ENCODE results near the gene TOM1. TPM values are rescaled to one million over a fixed set of nuclear protein-coding genes. Genes with fewer than 3 reads are reported as not detected.

The TOM1 gene
- total and polyA plus RNA-seq, 3 donors from 2014 or later: 65.7 to 68.0 (median 66.2) TPM

- 83 to 85% methylated on average over 6 of the region's 6 CpGs for WGBS, 2 donors
- H3K36me3 ChIP-seq (ENCODE audit: low read depth, missing control alignments): no peaks in the 10 kb centered on the region
- no peaks in the 10 kb centered on the region for H3K9me3 ChIP-seq
- H3K27me3 ChIP-seq: no peaks in the 10 kb centered on the region
- H3K4me3 ChIP-seq: no peak overlapping the region
- no peak for DNase-seq
- H3K4me1 ChIP-seq: peaks cover 39% of the 10 kb centered on the region
- no peak overlapping the region for H3K27ac ChIP-seq
- intact Hi-C loops (cut with DNase I; ENCODE audit: low total_unique reads): no loop called here
- TF ChIP-seq POLR2A (IDR thresholded peaks at IDR 0.05) (no peak), CTCF (IDR thresholded peaks at IDR 0.05) (no peak)
These were observed 74.1 kb downstream of the TOM1 start for GRCh38 chr22:35373781-35374180.

GRCh38 chr22:35375031-35375430 is 75.3 kb downstream of the TOM1 start:
- DNase-seq: no peak

GRCh38 chr22:35375526-35375925 is 75.8 kb downstream of the TOM1 start:
- Histone ChIP-seq H3K9me3 (no peaks in the 10 kb centered on the region), H3K27me3 (no peaks in the 10 kb centered on the region), H3K4me3 (no peak overlapping the region), H3K36me3 (ENCODE audit: low read depth, missing control alignments) (no peaks in the 10 kb centered on the region), H3K27ac (peak overlapping the region in 1 of 2 donors; percentile 12), H3K4me1 (peaks cover 44% of the 10 kb centered on the region)
- intact Hi-C loops (cut with DNase I; ENCODE audit: low total_unique reads): no loop called here
- 76 to 87% methylated on average over 6 to 8 of the region's 8 CpGs for WGBS, 2 donors
- TF ChIP-seq POLR2A (IDR thresholded peaks at IDR 0.05): no peak
- no peak for TF ChIP-seq CTCF (IDR thresholded peaks at IDR 0.05)
- DNase-seq: no peak

More at GRCh38 chr22:35375031-35375430, 75.3 kb downstream of the TOM1 start:
- peak overlapping the region in 1 of 2 donors; percentile 12 for H3K27ac ChIP-seq
- H3K36me3 ChIP-seq (ENCODE audit: low read depth, missing control alignments): no peaks in the 10 kb centered on the region
- no peaks in the 10 kb centered on the region for H3K27me3 ChIP-seq
- H3K4me3 ChIP-seq: no peak overlapping the region
- peaks cover 45% of the 10 kb centered on the region for H3K4me1 ChIP-seq
- intact Hi-C loops (cut with DNase I; ENCODE audit: low total_unique reads): no loop called here
- WGBS, 2 donors: 81 to 91% methylated on average over 3 of the region's 3 CpGs
- no peak for TF ChIP-seq POLR2A (IDR thresholded peaks at IDR 0.05)
- no peak for TF ChIP-seq CTCF (IDR thresholded peaks at IDR 0.05)
- H3K9me3 ChIP-seq: no peaks in the 10 kb centered on the region

- H3K4me3 ChIP-seq: no peak overlapping the region
- peaks cover 45% of the 10 kb centered on the region for H3K4me1 ChIP-seq
- peak; percentile 95 for DNase-seq
- TF ChIP-seq POLR2A (IDR thresholded peaks at IDR 0.05) (no peak), CTCF (IDR thresholded peaks at IDR 0.05) (no peak)
- 7 to 15% methylated on average over 15 to 17 of the region's 17 CpGs for WGBS, 2 donors
- intact Hi-C loops (cut with DNase I; ENCODE audit: low total_unique reads): no loop called here
- H3K9me3 ChIP-seq: no peaks in the 10 kb centered on the region
- peak overlapping the region; percentile 65 to 89 for H3K27ac ChIP-seq
- no peaks in the 10 kb centered on the region for H3K27me3 ChIP-seq
- no peaks in the 10 kb centered on the region for H3K36me3 ChIP-seq (ENCODE audit: low read depth, missing control alignments)
These were observed 77.2 kb downstream of the TOM1 start for GRCh38 chr22:35376728-35377472.

GRCh38 chr22:35377735-35378134 is 78.0 kb downstream of the TOM1 start:
- TF ChIP-seq CTCF (IDR thresholded peaks at IDR 0.05) (no peak), POLR2A (IDR thresholded peaks at IDR 0.05) (no peak)
- Histone ChIP-seq H3K4me1 (peaks cover 43% of the 10 kb centered on the region), H3K36me3 (ENCODE audit: low read depth, missing control alignments) (no peaks in the 10 kb centered on the region), H3K9me3 (no peaks in the 10 kb centered on the region), H3K4me3 (no peak overlapping the region), H3K27ac (peak overlapping the region; percentile 65 to 89), H3K27me3 (no peaks in the 10 kb centered on the region)
- no peak for DNase-seq
- intact Hi-C loops (cut with DNase I; ENCODE audit: low total_unique reads): no loop called here
- 66 to 80% methylated on average over 1 to 3 of the region's 3 CpGs for WGBS, 2 donors

Measured in testis (tissue), 3 donors.